ENCODE data around the gene TREH.

DNA sequence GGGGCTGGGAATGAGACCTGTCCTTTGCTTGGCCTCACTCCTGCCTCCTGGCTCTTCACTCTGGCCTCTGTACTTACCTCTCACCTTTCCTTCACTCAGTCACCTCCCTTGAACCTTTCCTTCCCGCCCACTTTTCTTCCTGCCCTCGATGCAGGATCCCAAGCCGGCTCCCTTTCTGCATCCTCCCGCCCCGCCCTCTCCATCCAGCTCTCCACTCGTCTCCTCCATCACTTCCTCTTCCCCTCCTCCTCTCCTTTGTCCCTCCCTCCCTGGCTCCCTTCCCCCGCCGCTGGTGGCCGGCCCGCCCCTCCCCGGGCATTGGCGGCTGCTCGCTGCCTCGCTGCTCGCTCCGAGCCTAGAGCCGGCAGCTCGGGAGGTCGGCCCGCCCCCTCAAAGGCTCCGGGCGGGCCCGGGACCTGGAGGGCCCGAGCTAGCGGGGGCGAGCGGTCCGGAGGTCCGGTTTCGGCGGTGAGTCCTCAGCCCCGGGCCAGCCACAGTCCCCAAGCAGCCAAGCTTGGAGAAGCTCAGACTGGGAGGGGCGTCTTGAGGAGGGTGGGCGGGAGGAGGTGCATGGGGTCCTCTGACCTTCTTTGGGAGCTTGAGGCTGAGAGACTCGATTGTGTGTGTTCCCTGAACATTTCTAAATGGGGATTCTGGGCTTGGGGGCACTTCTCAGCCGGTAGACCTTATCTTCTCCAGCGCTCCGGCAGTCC lies 58.2 kb downstream of the TREH start:
- TF ChIP-seq, protein P1, sequence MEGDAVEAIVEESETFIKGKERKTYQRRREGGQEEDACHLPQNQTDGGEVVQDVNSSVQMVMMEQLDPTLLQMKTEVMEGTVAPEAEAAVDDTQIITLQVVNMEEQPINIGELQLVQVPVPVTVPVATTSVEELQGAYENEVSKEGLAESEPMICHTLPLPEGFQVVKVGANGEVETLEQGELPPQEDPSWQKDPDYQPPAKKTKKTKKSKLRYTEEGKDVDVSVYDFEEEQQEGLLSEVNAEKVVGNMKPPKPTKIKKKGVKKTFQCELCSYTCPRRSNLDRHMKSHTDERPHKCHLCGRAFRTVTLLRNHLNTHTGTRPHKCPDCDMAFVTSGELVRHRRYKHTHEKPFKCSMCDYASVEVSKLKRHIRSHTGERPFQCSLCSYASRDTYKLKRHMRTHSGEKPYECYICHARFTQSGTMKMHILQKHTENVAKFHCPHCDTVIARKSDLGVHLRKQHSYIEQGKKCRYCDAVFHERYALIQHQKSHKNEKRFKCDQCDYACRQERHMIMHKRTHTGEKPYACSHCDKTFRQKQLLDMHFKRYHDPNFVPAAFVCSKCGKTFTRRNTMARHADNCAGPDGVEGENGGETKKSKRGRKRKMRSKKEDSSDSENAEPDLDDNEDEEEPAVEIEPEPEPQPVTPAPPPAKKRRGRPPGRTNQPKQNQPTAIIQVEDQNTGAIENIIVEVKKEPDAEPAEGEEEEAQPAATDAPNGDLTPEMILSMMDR (IDR thresholded peaks at IDR 0.05): no peak
- TF ChIP-seq POLR2A (IDR thresholded peaks at IDR 0.05): no peak

All from uterus (tissue), 2 donors.